ENCODE results near the gene EGLN2. TPM values are rescaled to one million over a fixed set of nuclear protein-coding genes. Genes with fewer than 3 reads are reported as not detected.

EGLN2 gene
- total and polyA plus RNA-seq, 10 of the 15 experiments (the other 5 are each of a cell fraction or from before 2014, with no cell fraction given) = 8.6 to 93.0 (median 66.8) TPM

GRCh38 chr19:40803170-40803856 lies 4.3 kb downstream of the EGLN2 start:
- intact Hi-C loops (cut with micrococcal nuclease; ENCODE audit: unreplicated experiment) = no loop called here
- no peaks in the 10 kb centered on the region for H3K27me3 ChIP-seq (replicated peaks in 1 of 2; ENCODE audit: control insufficient read depth in 2 of 2, insufficient read depth in 2 of 2, low read length in 1 of 2)
- no peak for ATAC-seq
- H3K36me3 ChIP-seq (ENCODE audit: control insufficient read depth in 2 of 2, insufficient read depth in 2 of 2, low read length in 1 of 2) = peaks cover 15 to 23% of the 10 kb centered on the region in 2 experiments; a peak in 3 of 4 replicates
- TF ChIP-seq MAX (IDR thresholded peaks at IDR 0.05; ENCODE audit: low read depth, low read length) (no peak), SMAD5 (IDR thresholded peaks at IDR 0.05; ENCODE audit: low read depth) (peak; percentile 53; the same call in 1 of the 2 replicates)
- peak overlapping the region; percentile 67; the same call in 1 of the 2 replicates for H3K9ac ChIP-seq (ENCODE audit: control insufficient read depth, insufficient read depth, low read length)
- H2AFZ ChIP-seq (ENCODE audit: control insufficient read depth, low read depth, low read length) = no peak overlapping the region
- ChIA-PET SMC1A (ENCODE audit: uncharacterized antibody, unreplicated experiment) (interaction anchor here (1.0 to 3.6 kb wide), 4 partner anchors 25 to 86 kb away, joined by 3 to 18 read pairs (median 4); partner anchors contain the start of genes ITPKC and RAB4B), CTCF (interaction anchor here (1.1 to 1.9 kb wide), 6 partner anchors 26 to 140 kb away, joined by 3 to 7 read pairs (median 5); no protein-coding TSS in a partner anchor), RAD21 (ENCODE audit: unreplicated experiment) (interaction anchor here (0.6 to 3.2 kb wide), 7 partner anchors 25 to 520 kb away, joined by 3 to 18 read pairs (median 6); partner anchors contain the start of genes ACTMAP, NUMBL, RAB4B and SNRPA), POLR2A (interaction anchor here (0.7 to 2.7 kb wide), 3 partner anchors 25 to 56 kb away, joined by 3 to 23 read pairs (median 18); partner anchors contain the start of gene RAB4B)
- H3K4me1 ChIP-seq (ENCODE audit: control insufficient read depth, insufficient read depth, low read length) = peaks cover 52% of the 10 kb centered on the region
- peaks cover 19% of the 10 kb centered on the region for H4K20me1 ChIP-seq (ENCODE audit: control insufficient read depth, insufficient read depth)
- peak; percentile 54 for FAIRE-seq
- no TSS peak for BruUV-seq (replicated peaks)
- peaks cover 64% of the 10 kb centered on the region for H3K79me2 ChIP-seq (ENCODE audit: control insufficient read depth, insufficient read depth, low read length)
- in situ Hi-C loops (cut with MboI) = no loop called here
- peak overlapping the region; percentile 91 for H3K4me2 ChIP-seq (ENCODE audit: control insufficient read depth, insufficient read depth)
- peak overlapping the region; percentile 84 for H3K27ac ChIP-seq (ENCODE audit: control insufficient read depth, insufficient read depth)
- H3K9me3 ChIP-seq (replicated peaks; ENCODE audit: control insufficient read depth, insufficient read depth, low read length) = no peaks in the 10 kb centered on the region
- 37% methylated on average over 9 of the region's 9 CpGs for WGBS (ENCODE audit: insufficient coverage, insufficient replicate concordance, low lambda C conversion rate, missing lambda C conversion rate)
- no peak for DNase-seq (ENCODE audit: low read depth, low spot score)
- peak overlapping the region; percentile 62 for H3K4me3 ChIP-seq
